GM12865 (cell line): ENCODE results near the gene CNTN5.

Experiments used
- DNase-seq: peaks from one replicate; pipeline ENCODE4 v3.0.0; 2010; ENCODE audit warnings: low read depth
- H3K4me3 ChIP-seq: 2 replicates; pipeline ENCODE4 v1.5.1; 2011; ENCODE audit warnings: mild to moderate bottlenecking, low read depth, low read length, control low read depth
- CTCF ChIP-seq: IDR thresholded peaks from 2 replicates; pipeline ENCODE4 v1.5.1; 2011; ENCODE audit warnings: low read length, control low read depth, low read depth, inconsistent platforms; ENCODE audit not compliant: insufficient read depth; ENCODE audit errors: missing control alignments

Gene CNTN5

GRCh38 chr11:99391245-99391644 is 370.5 kb downstream of the CNTN5 start:
- H3K4me3 ChIP-seq, result no peak overlapping the region
- TF ChIP-seq CTCF, result no peak
- no peak for DNase-seq

- no peak for TF ChIP-seq CTCF
- H3K4me3 ChIP-seq, result no peak overlapping the region
- no peak for DNase-seq
Observed at GRCh38 chr11:99406345-99406744, 385.6 kb downstream of the CNTN5 start.

- H3K4me3 ChIP-seq, result no peak overlapping the region
- no peak for TF ChIP-seq CTCF
- DNase-seq, result no peak
Observed at GRCh38 chr11:99410636-99411035, 389.9 kb downstream of the CNTN5 start.

- no peak overlapping the region for H3K4me3 ChIP-seq
- no peak for TF ChIP-seq CTCF
- no peak for DNase-seq
Observed at GRCh38 chr11:99418927-99419720, 398.4 kb downstream of the CNTN5 start.

GRCh38 chr11:99419991-99420390 is 399.2 kb downstream of the CNTN5 start:
- DNase-seq, result no peak
- TF ChIP-seq CTCF, result no peak
- no peak overlapping the region for H3K4me3 ChIP-seq

GRCh38 chr11:99422581-99423427 is 402.1 kb downstream of the CNTN5 start:
- DNase-seq, result no peak
- H3K4me3 ChIP-seq, result no peak overlapping the region
- TF ChIP-seq CTCF, result no peak
